ENCODE results near the gene BCL2L2.
"Not testable (repeated sequence)": the region's sequence is repeated elsewhere in the genome, so short reads cannot be mapped to it uniquely, and the experiment has no call there.

Gene BCL2L2

GRCh38 chr14:23306412-23307145, at the start of gene BCL2L2:
Gene BCL2L2 (plus strand): TSS chr14:23306833. CDS start chr14:23307768, 935 bp downstream.
- peak; percentile 40 for DNase-seq (ENCODE audit: low read depth, low spot score)
- H3K27ac ChIP-seq = peak within 1 kb of the TSS; percentile 87

GRCh38 chr14:23258256-23258655, 48.4 kb upstream of the BCL2L2 start:
- H3K27ac ChIP-seq = no peak overlapping the region
- no peak for DNase-seq (ENCODE audit: low read depth, low spot score)

GRCh38 chr14:23259426-23259825, 47.2 kb upstream of the BCL2L2 start:
- no peak for DNase-seq (ENCODE audit: low read depth, low spot score)
- no peak overlapping the region for H3K27ac ChIP-seq

GRCh38 chr14:23260849-23261248, 45.8 kb upstream of the BCL2L2 start:
- DNase-seq (ENCODE audit: low read depth, low spot score); H3K27ac ChIP-seq: not testable (repeated sequence)

GRCh38 chr14:23269193-23269592, 37.4 kb upstream of the BCL2L2 start:
- no peak overlapping the region for H3K27ac ChIP-seq
- DNase-seq (ENCODE audit: low read depth, low spot score) = no peak

GRCh38 chr14:23275412-23275811, 31.2 kb upstream of the BCL2L2 start:
- no peak for DNase-seq (ENCODE audit: low read depth, low spot score)

GRCh38 chr14:23277189-23277588, 29.4 kb upstream of the BCL2L2 start:
- no peak overlapping the region for H3K27ac ChIP-seq
- no peak for DNase-seq (ENCODE audit: low read depth, low spot score)

More at GRCh38 chr14:23275412-23275811, 31.2 kb upstream of the BCL2L2 start:
- peak overlapping the region; percentile 53 for H3K27ac ChIP-seq

GRCh38 chr14:23277928-23278327, 28.7 kb upstream of the BCL2L2 start:
- not testable (repeated sequence) for DNase-seq (ENCODE audit: low read depth, low spot score); H3K27ac ChIP-seq

- H3K27ac ChIP-seq = no peak overlapping the region
- DNase-seq (ENCODE audit: low read depth, low spot score) = no peak
These were observed 25.4 kb upstream of the BCL2L2 start for GRCh38 chr14:23281247-23281646.

- H3K27ac ChIP-seq = peak overlapping the region; percentile 83
- no peak for DNase-seq (ENCODE audit: low read depth, low spot score)
These were observed 21.7 kb upstream of the BCL2L2 start for GRCh38 chr14:23284654-23285529.

- DNase-seq (ENCODE audit: low read depth, low spot score) = no peak
- peak overlapping the region; percentile 83 for H3K27ac ChIP-seq
These were observed 21.1 kb upstream of the BCL2L2 start for GRCh38 chr14:23285530-23286019.

GRCh38 chr14:23286020-23286901, 20.4 kb upstream of the BCL2L2 start, which contains the start of gene HOMEZ:
Gene HOMEZ (minus strand): TSS chr14:23286132. CDS start chr14:23285952, 180 bp downstream.
- DNase-seq (ENCODE audit: low read depth, low spot score) = peak; percentile 89
- H3K27ac ChIP-seq = peak within 1 kb of the TSS; percentile 83

- DNase-seq (ENCODE audit: low read depth, low spot score) = no peak
- peak overlapping the region; percentile 83 for H3K27ac ChIP-seq
These were observed 19.6 kb upstream of the BCL2L2 start for GRCh38 chr14:23286902-23287479.

- DNase-seq (ENCODE audit: low read depth, low spot score) = no peak
These were observed 11.7 kb upstream of the BCL2L2 start for GRCh38 chr14:23294734-23295561.

GRCh38 chr14:23296012-23296777, 10.4 kb upstream of the BCL2L2 start:
- no peak for DNase-seq (ENCODE audit: low read depth, low spot score)
- no peak overlapping the region for H3K27ac ChIP-seq

More at GRCh38 chr14:23294734-23295561, 11.7 kb upstream of the BCL2L2 start:
- no peak overlapping the region for H3K27ac ChIP-seq

GRCh38 chr14:23297096-23297495, 9.5 kb upstream of the BCL2L2 start:
- no peak for DNase-seq (ENCODE audit: low read depth, low spot score)
- H3K27ac ChIP-seq = no peak overlapping the region

GRCh38 chr14:23297611-23298277, 8.9 kb upstream of the BCL2L2 start:
- H3K27ac ChIP-seq = peak overlapping the region; percentile 85
- DNase-seq (ENCODE audit: low read depth, low spot score) = no peak

Measured in epithelial cell of prostate (primary cell).